ENCODE results near the gene RBMS3. TPM values are rescaled to one million over a fixed set of nuclear protein-coding genes. Genes with fewer than 3 reads are reported as not detected.

The RBMS3 gene
- total and polyA plus RNA-seq, 2 of the 13 experiments (the other 11 are each of a cell fraction or from before 2014, with no cell fraction given), result not detected

- in situ Hi-C loops (cut with HindIII; ENCODE audit: extremely low pct_ligation_motif_present, low pct_unique_long_range_greater_than_20kb), result no loop called here
- no peak for FAIRE-seq
- no peak overlapping the region for H3K4me3 ChIP-seq (replicated peaks in 1 of 3; ENCODE audit: insufficient read depth in 1 of 3, low read depth in 2 of 3, low read length in 3 of 3)
- ChIA-PET POLR2A (no interaction called here), CTCF (ENCODE audit: low intra/inter-chr PET ratio, low total read pairs) (no interaction called here)
- H3K9me3 ChIP-seq (ENCODE audit: low read length), result no peaks in the 10 kb centered on the region
- H3K9ac ChIP-seq (ENCODE audit: insufficient read depth, low read depth, low read length), result no peak overlapping the region
- H3K4me1 ChIP-seq (ENCODE audit: insufficient read depth, low read length), result no peaks in the 10 kb centered on the region
- no peaks in the 10 kb centered on the region for H4K20me1 ChIP-seq (ENCODE audit: insufficient read depth, low read length)
- no peaks in the 10 kb centered on the region; a peak in 1 of 5 replicates for H3K27me3 ChIP-seq (ENCODE audit: control insufficient read depth in 1 of 2, insufficient read depth in 2 of 2, low read length in 2 of 2)
- H3K36me3 ChIP-seq (replicated peaks in 1 of 2; ENCODE audit: control insufficient read depth in 1 of 2, insufficient read depth in 2 of 2, low read length in 2 of 2), result no peaks in the 10 kb centered on the region
- WGBS (ENCODE audit: low lambda C conversion rate), result 31% methylated on average over 3 of the region's 3 CpGs
- BruUV-seq (replicated peaks), result no TSS peak
- no peak overlapping the region for H3K27ac ChIP-seq (ENCODE audit: extremely low read length, insufficient read depth, low read length)
- no peak for DNase-seq (ENCODE audit: low spot score)
- intact Hi-C loops (cut with micrococcal nuclease; ENCODE audit: unreplicated experiment), result no loop called here
- H3K79me2 ChIP-seq (ENCODE audit: insufficient read depth, low read length), result no peaks in the 10 kb centered on the region
- H3K4me2 ChIP-seq (ENCODE audit: low read depth, low read length), result no peak overlapping the region
- no peak for ATAC-seq
- no peak overlapping the region for H2AFZ ChIP-seq (ENCODE audit: low read length)
- TF ChIP-seq NFKBIZ (CRISPR knock-in tag; IDR thresholded peaks at IDR 0.05), result no peak
- TF ChIP-seq ZFP90 (CRISPR knock-in tag; IDR thresholded peaks at IDR 0.05; ENCODE audit: borderline replicate concordance), result no peak
- no peak for TF ChIP-seq ZNF30 (CRISPR knock-in tag; IDR thresholded peaks at IDR 0.05)
- no peak for TF ChIP-seq ATM (IDR thresholded peaks at IDR 0.05; ENCODE audit: borderline replicate concordance)
- TF ChIP-seq SRSF9 (IDR thresholded peaks at IDR 0.05; ENCODE audit: borderline replicate concordance, insufficient read depth, low read depth, low read length, poor library complexity, severe bottlenecking), result no peak
- TF ChIP-seq ZNF3 (CRISPR knock-in tag; IDR thresholded peaks at IDR 0.05), result no peak
- no peak for TF ChIP-seq ZNF564 (CRISPR knock-in tag; IDR thresholded peaks at IDR 0.05)
- no peak for TF ChIP-seq ZNF720 (CRISPR knock-in tag; IDR thresholded peaks at IDR 0.05)
- no peak for TF ChIP-seq ZBTB14 (CRISPR knock-in tag; IDR thresholded peaks at IDR 0.05)
- no peak for TF ChIP-seq KDM1A (CRISPR knock-in tag; IDR thresholded peaks at IDR 0.05)
- TF ChIP-seq ZNF24 (IDR thresholded peaks at IDR 0.05), result no peak
- no peak for TF ChIP-seq CENPBD1 (CRISPR knock-in tag; IDR thresholded peaks at IDR 0.05; ENCODE audit: borderline replicate concordance, low read depth)
- TF ChIP-seq SAP130 (CRISPR knock-in tag; IDR thresholded peaks at IDR 0.05; ENCODE audit: low read depth), result no peak
- TF ChIP-seq ZNF7 (CRISPR knock-in tag; IDR thresholded peaks at IDR 0.05), result no peak
- TF ChIP-seq ZNF672 (CRISPR knock-in tag; IDR thresholded peaks at IDR 0.05), result no peak
- no peak for TF ChIP-seq ZNF772 (CRISPR knock-in tag; IDR thresholded peaks at IDR 0.05)
Observed at GRCh38 chr3:29311795-29312194, 30.9 kb downstream of the RBMS3 start.
